ENCODE results near the gene PAX5.

Gene PAX5

DNA sequence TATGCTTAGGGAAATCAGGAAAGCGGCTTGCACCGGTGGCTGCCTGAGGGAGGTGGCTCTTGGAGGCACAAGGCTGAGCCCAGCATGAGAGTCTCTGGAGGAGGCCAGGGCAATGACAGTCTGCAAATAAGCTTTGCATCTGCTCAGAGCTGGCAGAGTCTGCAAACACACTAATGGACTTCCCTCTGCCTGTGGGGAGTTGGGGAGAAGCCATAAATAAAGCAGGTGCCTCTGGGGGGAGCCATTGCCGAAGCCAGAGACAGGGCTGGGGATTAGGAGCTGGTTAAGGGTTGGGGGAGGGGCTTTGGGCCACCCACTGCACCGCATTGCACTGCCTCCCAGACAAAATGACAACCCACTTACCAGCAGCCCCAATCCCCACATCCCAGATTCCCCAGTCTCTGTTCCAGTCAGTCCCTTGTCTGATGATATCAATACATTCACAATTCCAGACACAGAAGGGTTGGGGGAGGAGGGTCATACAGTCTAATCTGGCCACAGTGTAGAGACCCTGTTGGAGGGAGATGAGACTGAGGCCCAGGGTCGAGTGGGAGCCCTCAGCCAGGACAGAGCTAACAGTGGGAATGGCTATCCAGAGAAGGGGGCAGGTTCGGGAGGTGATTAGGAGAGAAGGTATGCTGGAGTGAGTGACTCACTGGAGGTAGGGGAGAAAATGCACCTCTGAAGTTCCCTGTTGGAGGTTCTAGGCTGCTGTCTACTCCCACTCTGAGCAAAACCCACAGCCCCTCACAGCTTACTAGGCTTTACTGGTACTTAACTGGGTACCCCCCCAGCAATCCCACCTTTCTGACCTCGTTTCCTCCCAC lies 53.7 kb downstream of the PAX5 start:
- TF ChIP-seq RAD21 (IDR thresholded peaks at IDR 0.05; ENCODE audit: low read depth), result peak; percentile 36; the same call in 1 of the 2 replicates
- no peak for TF ChIP-seq TAF1 (IDR thresholded peaks at IDR 0.05; ENCODE audit: low read depth)

DNA sequence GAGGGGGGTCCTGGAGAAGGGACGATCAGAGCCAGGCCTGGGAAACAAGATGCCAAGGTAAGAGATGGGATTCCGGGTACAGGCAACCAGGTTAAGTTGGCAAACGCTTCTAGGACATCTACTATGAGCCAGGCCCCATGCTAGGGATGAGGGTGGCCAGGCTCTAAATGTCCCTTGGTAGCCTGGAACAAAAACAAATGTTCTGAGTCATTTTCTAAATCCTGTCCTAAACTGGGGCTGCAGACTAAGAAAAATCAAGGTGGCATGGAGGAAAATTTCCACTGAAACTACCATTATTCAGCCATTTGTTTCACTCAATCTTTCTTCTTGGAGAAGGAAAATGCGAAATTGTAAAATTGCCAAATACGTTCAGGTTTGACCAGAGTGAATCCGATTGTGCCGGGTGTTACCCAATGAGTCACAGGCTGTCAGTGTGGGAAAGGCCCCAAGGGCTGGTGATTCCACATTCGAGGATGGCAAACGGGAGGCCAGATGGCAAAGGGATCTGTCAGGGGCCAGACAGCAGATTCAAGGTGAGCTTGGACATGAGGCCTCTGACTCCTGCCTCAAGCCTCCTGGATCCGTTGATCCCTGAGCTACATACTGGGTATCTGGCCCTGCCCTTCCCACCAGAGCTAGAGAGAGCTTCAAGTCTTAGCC lies 57.6 kb downstream of the PAX5 start:
- TF ChIP-seq CREB1 (IDR thresholded peaks at IDR 0.05; ENCODE audit: low read depth) (no peak), EGR1 (IDR thresholded peaks at IDR 0.05) (no peak), YY1 (IDR thresholded peaks at IDR 0.05; ENCODE audit: low read depth) (no peak), TCF12 (IDR thresholded peaks at IDR 0.05; ENCODE audit: low read depth) (no peak), TEAD4 (IDR thresholded peaks at IDR 0.05) (no peak), NFIC (IDR thresholded peaks at IDR 0.05) (no peak), TAF1 (IDR thresholded peaks at IDR 0.05; ENCODE audit: low read depth) (no peak), CEBPB (IDR thresholded peaks at IDR 0.05) (no peak), ZBTB7A (IDR thresholded peaks at IDR 0.05; ENCODE audit: low read depth) (no peak), RAD21 (IDR thresholded peaks at IDR 0.05; ENCODE audit: low read depth) (no peak), FOXM1 (IDR thresholded peaks at IDR 0.05; ENCODE audit: borderline replicate concordance, low read depth) (no peak), EP300 (IDR thresholded peaks at IDR 0.05; ENCODE audit: borderline replicate concordance) (no peak)
- TF ChIP-seq, protein P1, sequence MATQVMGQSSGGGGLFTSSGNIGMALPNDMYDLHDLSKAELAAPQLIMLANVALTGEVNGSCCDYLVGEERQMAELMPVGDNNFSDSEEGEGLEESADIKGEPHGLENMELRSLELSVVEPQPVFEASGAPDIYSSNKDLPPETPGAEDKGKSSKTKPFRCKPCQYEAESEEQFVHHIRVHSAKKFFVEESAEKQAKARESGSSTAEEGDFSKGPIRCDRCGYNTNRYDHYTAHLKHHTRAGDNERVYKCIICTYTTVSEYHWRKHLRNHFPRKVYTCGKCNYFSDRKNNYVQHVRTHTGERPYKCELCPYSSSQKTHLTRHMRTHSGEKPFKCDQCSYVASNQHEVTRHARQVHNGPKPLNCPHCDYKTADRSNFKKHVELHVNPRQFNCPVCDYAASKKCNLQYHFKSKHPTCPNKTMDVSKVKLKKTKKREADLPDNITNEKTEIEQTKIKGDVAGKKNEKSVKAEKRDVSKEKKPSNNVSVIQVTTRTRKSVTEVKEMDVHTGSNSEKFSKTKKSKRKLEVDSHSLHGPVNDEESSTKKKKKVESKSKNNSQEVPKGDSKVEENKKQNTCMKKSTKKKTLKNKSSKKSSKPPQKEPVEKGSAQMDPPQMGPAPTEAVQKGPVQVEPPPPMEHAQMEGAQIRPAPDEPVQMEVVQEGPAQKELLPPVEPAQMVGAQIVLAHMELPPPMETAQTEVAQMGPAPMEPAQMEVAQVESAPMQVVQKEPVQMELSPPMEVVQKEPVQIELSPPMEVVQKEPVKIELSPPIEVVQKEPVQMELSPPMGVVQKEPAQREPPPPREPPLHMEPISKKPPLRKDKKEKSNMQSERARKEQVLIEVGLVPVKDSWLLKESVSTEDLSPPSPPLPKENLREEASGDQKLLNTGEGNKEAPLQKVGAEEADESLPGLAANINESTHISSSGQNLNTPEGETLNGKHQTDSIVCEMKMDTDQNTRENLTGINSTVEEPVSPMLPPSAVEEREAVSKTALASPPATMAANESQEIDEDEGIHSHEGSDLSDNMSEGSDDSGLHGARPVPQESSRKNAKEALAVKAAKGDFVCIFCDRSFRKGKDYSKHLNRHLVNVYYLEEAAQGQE (IDR thresholded peaks at IDR 0.05; ENCODE audit: low read depth), result no peak
- TF ChIP-seq, protein P2, sequence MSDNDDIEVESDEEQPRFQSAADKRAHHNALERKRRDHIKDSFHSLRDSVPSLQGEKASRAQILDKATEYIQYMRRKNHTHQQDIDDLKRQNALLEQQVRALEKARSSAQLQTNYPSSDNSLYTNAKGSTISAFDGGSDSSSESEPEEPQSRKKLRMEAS (IDR thresholded peaks at IDR 0.05), result no peak
- TF ChIP-seq, protein P3, sequence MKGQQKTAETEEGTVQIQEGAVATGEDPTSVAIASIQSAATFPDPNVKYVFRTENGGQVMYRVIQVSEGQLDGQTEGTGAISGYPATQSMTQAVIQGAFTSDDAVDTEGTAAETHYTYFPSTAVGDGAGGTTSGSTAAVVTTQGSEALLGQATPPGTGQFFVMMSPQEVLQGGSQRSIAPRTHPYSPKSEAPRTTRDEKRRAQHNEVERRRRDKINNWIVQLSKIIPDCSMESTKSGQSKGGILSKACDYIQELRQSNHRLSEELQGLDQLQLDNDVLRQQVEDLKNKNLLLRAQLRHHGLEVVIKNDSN (IDR thresholded peaks at IDR 0.05), result no peak

DNA sequence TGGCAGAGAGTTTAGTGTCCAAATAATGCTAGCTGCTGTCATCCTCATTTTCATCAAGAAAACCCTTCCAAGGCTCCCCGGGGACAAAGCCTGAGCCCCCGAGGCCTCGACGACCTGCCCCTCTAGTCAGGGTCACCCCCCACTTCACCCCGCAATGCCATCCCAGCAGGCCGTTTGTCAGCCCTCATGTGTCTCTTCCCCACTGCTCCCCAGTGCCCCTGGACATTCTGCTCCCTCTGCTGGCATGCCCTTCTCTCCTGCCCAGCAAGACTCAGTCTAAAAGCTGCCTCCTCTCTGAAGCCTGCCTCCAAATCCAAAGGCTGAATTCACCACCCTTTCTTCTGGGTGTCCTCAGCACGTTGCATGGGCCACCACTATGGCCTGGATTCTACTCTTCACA lies 59.3 kb downstream of the PAX5 start:
- TF ChIP-seq CEBPB (IDR thresholded peaks at IDR 0.05), result no peak
- peak; percentile 39; the same call in 1 of the 2 replicates for TF ChIP-seq RAD21 (IDR thresholded peaks at IDR 0.05; ENCODE audit: low read depth)

DNA sequence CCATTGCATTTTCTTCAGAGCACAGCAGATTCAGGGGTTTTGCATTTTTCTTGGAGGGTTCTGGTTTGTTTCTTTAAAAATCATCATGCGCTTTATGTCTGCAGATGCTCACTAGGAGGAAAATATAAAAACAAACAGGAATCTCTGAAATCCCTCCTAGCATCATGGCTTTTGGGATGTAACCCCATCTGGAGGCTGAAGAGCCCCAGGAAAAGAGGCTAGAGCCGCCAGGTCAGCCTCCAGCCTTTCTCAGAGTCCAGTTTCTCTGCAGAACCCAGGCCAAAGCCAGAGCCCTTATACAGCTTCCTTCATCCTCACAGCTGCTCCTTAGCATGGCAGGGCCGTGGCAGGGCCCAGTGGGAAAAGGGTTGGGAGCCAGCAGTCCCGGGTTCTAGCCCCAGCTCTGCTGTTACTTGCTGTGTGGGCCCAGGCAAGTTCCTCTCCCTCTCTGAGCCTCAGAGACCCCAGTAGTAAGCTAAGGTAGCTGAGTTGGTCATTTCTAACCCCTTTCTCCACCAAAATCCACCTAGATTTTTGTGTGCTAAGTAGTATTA lies 62.1 kb downstream of the PAX5 start:
- TF ChIP-seq EP300 (IDR thresholded peaks at IDR 0.05; ENCODE audit: borderline replicate concordance) (no peak), YY1 (IDR thresholded peaks at IDR 0.05; ENCODE audit: low read depth) (no peak), RAD21 (IDR thresholded peaks at IDR 0.05; ENCODE audit: low read depth) (no peak), CEBPB (IDR thresholded peaks at IDR 0.05) (no peak), FOXM1 (IDR thresholded peaks at IDR 0.05; ENCODE audit: borderline replicate concordance, low read depth) (no peak), TAF1 (IDR thresholded peaks at IDR 0.05; ENCODE audit: low read depth) (no peak), TEAD4 (IDR thresholded peaks at IDR 0.05) (no peak), TCF12 (IDR thresholded peaks at IDR 0.05; ENCODE audit: low read depth) (no peak), CREB1 (IDR thresholded peaks at IDR 0.05; ENCODE audit: low read depth) (no peak), EGR1 (IDR thresholded peaks at IDR 0.05) (no peak), NFIC (IDR thresholded peaks at IDR 0.05) (no peak), ZBTB7A (IDR thresholded peaks at IDR 0.05; ENCODE audit: low read depth) (no peak)
- TF ChIP-seq, protein P2 (IDR thresholded peaks at IDR 0.05), result no peak
- TF ChIP-seq, protein P1 (IDR thresholded peaks at IDR 0.05; ENCODE audit: low read depth), result no peak
- TF ChIP-seq, protein P3 (IDR thresholded peaks at IDR 0.05), result no peak

DNA sequence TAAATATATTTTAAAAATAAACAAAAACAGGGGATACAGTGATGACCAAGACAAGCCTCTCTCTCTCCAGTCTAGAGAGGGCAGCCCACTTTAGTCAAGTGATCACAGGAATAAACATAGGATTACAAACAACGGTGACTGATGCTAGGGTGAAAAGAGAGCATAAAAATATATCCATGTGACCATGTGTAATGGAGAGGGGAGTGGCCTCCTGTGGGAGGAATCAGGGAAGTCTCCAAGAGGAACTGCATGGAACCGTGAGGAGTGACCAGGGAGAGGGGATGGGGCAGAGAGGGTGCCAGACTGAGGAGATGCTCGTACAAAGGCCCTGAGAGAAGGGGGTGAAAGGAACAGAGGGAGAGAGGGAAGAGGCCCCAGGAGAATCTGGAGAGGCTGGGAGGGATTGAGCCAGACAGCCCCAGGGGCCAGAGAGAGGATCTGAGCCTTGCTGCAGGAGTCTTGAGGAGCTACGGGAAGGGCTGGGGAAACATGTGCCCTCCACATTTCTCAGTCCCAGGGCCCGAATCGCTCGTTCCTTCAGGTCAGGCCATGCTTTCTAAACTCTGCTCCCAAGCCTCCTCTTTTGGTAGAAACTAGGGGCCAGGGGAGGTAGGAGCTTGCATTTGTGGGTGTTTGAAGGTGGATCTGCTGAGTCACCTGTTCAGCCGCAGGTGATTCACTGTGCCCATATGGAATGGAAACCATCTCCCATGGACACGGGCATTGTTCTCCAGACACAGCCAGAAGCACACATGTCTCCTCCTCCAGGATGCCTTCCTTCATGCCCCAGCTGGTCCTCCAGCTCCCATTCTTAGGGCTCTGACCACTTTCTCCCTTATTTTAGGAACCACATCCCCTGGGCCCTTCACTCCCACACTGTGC lies 63.8 kb downstream of the PAX5 start:
- no peak for TF ChIP-seq TEAD4 (IDR thresholded peaks at IDR 0.05)
- TF ChIP-seq ZBTB7A (IDR thresholded peaks at IDR 0.05; ENCODE audit: low read depth), result no peak
- TF ChIP-seq CEBPB (IDR thresholded peaks at IDR 0.05), result no peak
- TF ChIP-seq TCF12 (IDR thresholded peaks at IDR 0.05; ENCODE audit: low read depth), result no peak
- TF ChIP-seq RAD21 (IDR thresholded peaks at IDR 0.05; ENCODE audit: low read depth), result no peak
- TF ChIP-seq, protein P3 (IDR thresholded peaks at IDR 0.05), result no peak
- TF ChIP-seq FOXM1 (IDR thresholded peaks at IDR 0.05; ENCODE audit: borderline replicate concordance, low read depth), result no peak
